Activated naive CD8-positive, alpha-beta T cell treated with anti-CD3 and anti-CD28 coated beads for 36 hours (primary cell): ENCODE measurements around the gene GABRB2. TPM values are rescaled to one million over a fixed set of nuclear protein-coding genes. Genes with fewer than 3 reads are reported as not detected.
"Not testable (repeated sequence)": the region's sequence is repeated elsewhere in the genome, so short reads cannot be mapped to it uniquely, and the experiment has no call there.

Source experiments
- DNase-seq: peaks from one replicate; pipeline ENCODE4 v3.0.0; 2021
- H3K27ac Mint-ChIP-seq: one replicate; pipeline ENCODE4 v1.8.0; 2022; ENCODE audit warnings: mild to moderate bottlenecking, moderate library complexity, mixed read lengths
- H3K27me3 Mint-ChIP-seq: one replicate; pipeline ENCODE4 v1.8.0; 2022; ENCODE audit warnings: mild to moderate bottlenecking, mixed read lengths
- H3K36me3 Mint-ChIP-seq: one replicate; pipeline ENCODE4 v1.8.0; 2021; ENCODE audit warnings: mild to moderate bottlenecking, mixed read lengths
- H3K4me1 Mint-ChIP-seq: one replicate; pipeline ENCODE4 v1.8.0; 2021; ENCODE audit warnings: mixed read lengths
- H3K4me3 Mint-ChIP-seq: one replicate; pipeline ENCODE4 v1.8.0; 2022; ENCODE audit warnings: mild to moderate bottlenecking, moderate library complexity, mixed read lengths
- H3K9me3 Mint-ChIP-seq: one replicate; pipeline ENCODE4 v1.8.0; 2022; ENCODE audit warnings: mixed read lengths
- total RNA-seq, 2 experiments: library from RNA; stranded (reverse); gene quantifications; one replicate each; pipeline ENCODE4 v1.2.3, GENCODE V29; 2021

Gene GABRB2
- total RNA-seq, 2 experiments from 2014 or later: not detected

GRCh38 chr5:161274951-161275350 lies 271.6 kb downstream of the GABRB2 start:
- H3K27me3 Mint-ChIP-seq: no peaks in the 10 kb centered on the region
- no peak overlapping the region for H3K4me3 Mint-ChIP-seq
- H3K4me1 Mint-ChIP-seq: no peaks in the 10 kb centered on the region
- no peak for DNase-seq
- no peaks in the 10 kb centered on the region for H3K36me3 Mint-ChIP-seq
- H3K9me3 Mint-ChIP-seq: peaks cover 3% of the 10 kb centered on the region
- H3K27ac Mint-ChIP-seq: no peak overlapping the region

DNA sequence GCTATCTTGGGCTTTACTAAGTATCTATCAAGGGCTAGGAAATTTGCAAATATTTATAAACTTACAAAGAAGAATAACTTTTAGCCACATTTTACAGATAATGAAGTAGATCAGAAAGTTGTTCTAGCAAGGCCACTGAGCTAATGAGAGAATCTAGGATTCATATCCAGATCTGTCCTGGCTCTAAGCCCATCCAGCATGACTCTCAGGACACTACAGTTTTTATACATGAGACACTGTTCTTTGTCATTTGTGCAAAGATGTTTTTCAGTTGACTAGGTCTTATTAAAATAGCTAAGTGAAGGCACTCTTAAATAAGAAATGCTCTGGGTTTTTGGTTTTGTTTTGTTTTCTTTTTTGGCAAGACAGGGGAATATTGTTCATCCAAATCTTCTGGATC lies 273.1 kb downstream of the GABRB2 start:
- Mint-ChIP-seq H3K4me3 (no peak overlapping the region), H3K27ac (no peak overlapping the region), H3K36me3 (no peaks in the 10 kb centered on the region), H3K27me3 (no peaks in the 10 kb centered on the region), H3K9me3 (peaks cover 5% of the 10 kb centered on the region), H3K4me1 (no peaks in the 10 kb centered on the region)
- DNase-seq: no peak

- no peaks in the 10 kb centered on the region for H3K36me3 Mint-ChIP-seq
- H3K4me3 Mint-ChIP-seq: no peak overlapping the region
- H3K4me1 Mint-ChIP-seq: no peaks in the 10 kb centered on the region
- H3K9me3 Mint-ChIP-seq: peaks cover 5% of the 10 kb centered on the region
- no peaks in the 10 kb centered on the region for H3K27me3 Mint-ChIP-seq
- DNase-seq: no peak
- no peak overlapping the region for H3K27ac Mint-ChIP-seq
These were observed 274.7 kb downstream of the GABRB2 start for GRCh38 chr5:161271816-161272215.

GRCh38 chr5:161269125-161269524 lies 277.4 kb downstream of the GABRB2 start:
- no peak overlapping the region for H3K27ac Mint-ChIP-seq
- H3K4me3 Mint-ChIP-seq: no peak overlapping the region
- H3K9me3 Mint-ChIP-seq: peaks cover 5% of the 10 kb centered on the region
- DNase-seq: no peak
- no peaks in the 10 kb centered on the region for H3K27me3 Mint-ChIP-seq
- no peaks in the 10 kb centered on the region for H3K4me1 Mint-ChIP-seq
- H3K36me3 Mint-ChIP-seq: no peaks in the 10 kb centered on the region

GRCh38 chr5:161266954-161267353 lies 279.6 kb downstream of the GABRB2 start:
- DNase-seq: no peak
- Mint-ChIP-seq H3K27me3 (no peaks in the 10 kb centered on the region), H3K9me3 (peaks cover 5% of the 10 kb centered on the region), H3K4me1 (no peaks in the 10 kb centered on the region), H3K36me3 (no peaks in the 10 kb centered on the region), H3K4me3 (no peak overlapping the region), H3K27ac (no peak overlapping the region)

DNA sequence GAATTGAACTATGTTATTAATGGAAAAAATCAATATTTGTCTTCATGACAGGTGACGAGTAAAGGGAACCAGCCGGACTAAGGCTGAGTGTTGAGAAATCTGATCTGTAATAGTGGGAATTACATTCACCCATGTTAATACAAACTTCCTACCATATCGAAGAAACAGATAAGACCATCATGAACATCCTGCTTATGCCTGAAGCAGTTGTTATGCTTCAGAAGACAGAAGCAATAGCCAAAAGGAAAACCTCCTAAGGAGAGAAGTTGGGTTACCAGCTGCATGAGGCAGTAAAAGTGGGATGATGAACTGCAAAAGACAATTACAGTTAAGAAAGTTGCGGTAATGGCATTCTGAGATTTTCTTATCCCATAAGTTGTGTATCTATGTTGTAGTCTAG lies 281.5 kb downstream of the GABRB2 start:
- Mint-ChIP-seq H3K27me3 (no peaks in the 10 kb centered on the region), H3K27ac (no peak overlapping the region), H3K4me3 (no peak overlapping the region), H3K36me3 (no peaks in the 10 kb centered on the region), H3K9me3 (peaks cover 3% of the 10 kb centered on the region), H3K4me1 (no peaks in the 10 kb centered on the region)
- no peak for DNase-seq

- no peaks in the 10 kb centered on the region for H3K9me3 Mint-ChIP-seq
These were observed 283.3 kb downstream of the GABRB2 start for GRCh38 chr5:161263191-161263590.

GRCh38 chr5:161261668-161262323 lies 284.7 kb downstream of the GABRB2 start:
- Mint-ChIP-seq H3K36me3 (no peaks in the 10 kb centered on the region), H3K27ac (no peak overlapping the region), H3K27me3 (no peaks in the 10 kb centered on the region), H3K4me1 (no peaks in the 10 kb centered on the region), H3K9me3 (no peaks in the 10 kb centered on the region), H3K4me3 (no peak overlapping the region)
- no peak for DNase-seq

More at GRCh38 chr5:161263191-161263590, 283.3 kb downstream of the GABRB2 start:
- no peaks in the 10 kb centered on the region for H3K36me3 Mint-ChIP-seq
- no peak for DNase-seq
- H3K27ac Mint-ChIP-seq: no peak overlapping the region
- H3K4me3 Mint-ChIP-seq: no peak overlapping the region
- no peaks in the 10 kb centered on the region for H3K27me3 Mint-ChIP-seq
- no peaks in the 10 kb centered on the region for H3K4me1 Mint-ChIP-seq

DNA sequence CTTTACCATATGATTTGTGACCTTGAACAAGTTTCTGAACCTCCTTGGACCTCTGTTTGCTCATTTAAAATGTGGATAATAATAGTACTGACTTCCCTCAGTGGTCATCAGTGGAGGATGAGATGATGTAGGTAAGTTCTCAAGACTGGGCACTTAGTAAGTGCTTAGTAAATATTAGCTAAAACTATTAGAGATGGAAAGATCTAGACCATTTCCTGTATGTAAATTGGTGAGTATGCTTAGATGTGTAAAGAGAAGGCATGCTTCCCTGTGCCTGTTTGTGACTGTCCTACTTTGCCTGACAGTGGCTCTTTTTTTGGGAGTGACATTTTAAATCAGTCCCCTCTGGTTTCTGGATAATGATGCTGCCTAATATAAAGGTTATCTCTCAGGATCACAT lies 288.1 kb downstream of the GABRB2 start:
- no peak for DNase-seq
- Mint-ChIP-seq H3K27me3 (no peaks in the 10 kb centered on the region), H3K4me1 (no peaks in the 10 kb centered on the region), H3K27ac (no peak overlapping the region), H3K36me3 (no peaks in the 10 kb centered on the region), H3K9me3 (no peaks in the 10 kb centered on the region), H3K4me3 (no peak overlapping the region)

GRCh38 chr5:161256957-161257356 lies 289.6 kb downstream of the GABRB2 start:
- H3K4me1 Mint-ChIP-seq: no peaks in the 10 kb centered on the region
- H3K27me3 Mint-ChIP-seq: no peaks in the 10 kb centered on the region
- H3K9me3 Mint-ChIP-seq: no peaks in the 10 kb centered on the region
- no peak overlapping the region for H3K4me3 Mint-ChIP-seq
- no peak for DNase-seq
- no peaks in the 10 kb centered on the region for H3K36me3 Mint-ChIP-seq
- H3K27ac Mint-ChIP-seq: no peak overlapping the region

DNA sequence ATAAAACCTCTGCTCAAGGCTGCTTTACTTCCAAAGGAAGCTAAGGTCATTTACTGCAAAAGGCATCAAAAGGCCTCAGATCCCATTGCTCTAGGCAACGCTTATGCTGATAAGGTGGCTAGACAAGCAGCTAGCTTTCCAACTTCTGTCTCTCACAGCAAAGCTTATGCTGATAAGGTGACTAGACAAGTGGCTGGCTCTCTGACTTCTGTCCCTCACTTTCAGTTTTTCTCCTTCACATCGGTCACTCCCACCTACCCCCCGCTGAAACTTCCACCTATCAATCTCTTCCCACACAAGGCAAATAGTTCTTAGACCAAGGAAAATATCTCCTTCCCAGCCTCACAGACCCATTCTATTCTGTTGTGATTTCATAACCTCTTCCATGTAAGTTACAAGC lies 293.6 kb downstream of the GABRB2 start:
- H3K27ac Mint-ChIP-seq, H3K36me3 Mint-ChIP-seq, DNase-seq, H3K4me3 Mint-ChIP-seq, H3K9me3 Mint-ChIP-seq, H3K4me1 Mint-ChIP-seq, H3K27me3 Mint-ChIP-seq: not testable (repeated sequence)

- no peaks in the 10 kb centered on the region for H3K27me3 Mint-ChIP-seq
- no peaks in the 10 kb centered on the region for H3K36me3 Mint-ChIP-seq
- H3K9me3 Mint-ChIP-seq: no peaks in the 10 kb centered on the region
- no peak overlapping the region for H3K27ac Mint-ChIP-seq
- no peaks in the 10 kb centered on the region for H3K4me1 Mint-ChIP-seq
- no peak for DNase-seq
- no peak overlapping the region for H3K4me3 Mint-ChIP-seq
These were observed 299.8 kb downstream of the GABRB2 start for GRCh38 chr5:161246749-161247148.

GRCh38 chr5:161245846-161246245 lies 300.7 kb downstream of the GABRB2 start:
- H3K9me3 Mint-ChIP-seq, H3K4me3 Mint-ChIP-seq, H3K36me3 Mint-ChIP-seq, H3K27ac Mint-ChIP-seq, H3K27me3 Mint-ChIP-seq, DNase-seq, H3K4me1 Mint-ChIP-seq: not testable (repeated sequence)

Other genes starting within 250 kb of the GABRB2 start
- not detected for gene GABRA6, start 139.0 kb upstream of the GABRB2 start, total RNA-seq